H1 (cell line): ENCODE results near the gene IFNB1. TPM values are rescaled to one million over a fixed set of nuclear protein-coding genes. Genes with fewer than 3 reads are reported as not detected.

Experiments used
- CTCF ChIA-PET: fragments of 300-600 bp; sonication (Branson Sonifier 250); formaldehyde crosslinking; loops from one replicate; lab custom pipeline; 2021; ENCODE audit not compliant: partially characterized antibody; lab: Charles Lee
- POLR2A ChIA-PET: fragments of 300-600 bp; sonication (Branson Sonifier 250); formaldehyde crosslinking; loops from one replicate; lab custom pipeline; 2021; ENCODE audit warnings: inconsistent platforms; ENCODE audit not compliant: partially characterized antibody; lab: Charles Lee
- DNase-seq, 2 experiments: peaks; one replicate each; pipeline versions ENCODE4 v3.0.0 to v3.0.0-alpha.2; 2010 to 2022; ENCODE audit warnings: low spot score in 2 of 2, low read depth in 1 of 2, mixed read lengths in 1 of 2
- FAIRE-seq: peaks from 2 replicates; lab custom pipeline; 2011; peaks lifted over from hg19 to GRCh38; lab: Jason Lieb, UNC
- H2AFZ ChIP-seq: 2 replicates; pipeline ENCODE4 v1.8.1; 2012; ENCODE audit warnings: low read length, inconsistent platforms
- H2AK5ac ChIP-seq: 2 replicates; pipeline ENCODE4 v1.6.1; 2013; ENCODE audit warnings: low read depth, low read length
- H2BK120ac ChIP-seq: replicated peaks from 2 replicates; pipeline ENCODE3; 2013; ENCODE audit warnings: low read depth, low read length, inconsistent platforms
- H2BK12ac ChIP-seq: 2 replicates; pipeline ENCODE4 v1.6.1; 2013; ENCODE audit warnings: low read depth, low read length
- H2BK15ac ChIP-seq: 2 replicates; pipeline ENCODE4 v1.6.1; 2013; ENCODE audit warnings: low read length
- H2BK20ac ChIP-seq: 2 replicates; pipeline ENCODE4 v1.6.1; 2013; ENCODE audit warnings: low read length
- H2BK5ac ChIP-seq: 2 replicates; pipeline ENCODE4 v1.6.1; 2013; ENCODE audit warnings: low read depth, low read length
- H3K14ac ChIP-seq: 2 replicates; pipeline ENCODE4 v1.6.1; 2013; ENCODE audit warnings: inconsistent platforms; ENCODE audit not compliant: insufficient read length
- H3K18ac ChIP-seq: 2 replicates; pipeline ENCODE4 v1.6.1; 2013; ENCODE audit warnings: low read length; ENCODE audit errors: extremely low read depth
- H3K23ac ChIP-seq: 2 replicates; pipeline ENCODE4 v1.6.1; 2013; ENCODE audit warnings: inconsistent platforms; ENCODE audit not compliant: insufficient read length
- H3K23me2 ChIP-seq: 2 replicates; pipeline ENCODE4 v1.6.1; 2013; ENCODE audit warnings: low read depth, low read length
- H3K27ac ChIP-seq: 2 replicates; pipeline ENCODE4 v1.6.1; 2011; ENCODE audit warnings: low read depth, low read length, inconsistent platforms
- H3K27me3 ChIP-seq, 4 experiments: replicated peaks in 1 of 4; 1 replicate in 1 of 4; 2 replicates in 3 of 4; pipeline versions ENCODE4 v1.6.1 to v1.8.1; 2011 to 2013; ENCODE audit warnings: low read length in 3 of 4, mild to moderate bottlenecking in 3 of 4, inconsistent platforms in 2 of 4, mixed read lengths in 2 of 4, moderate library complexity in 1 of 4; ENCODE audit not compliant: control insufficient read depth in 3 of 4, insufficient read depth in 3 of 4; ENCODE audit errors: extremely low read depth in 1 of 4
- H3K36me3 ChIP-seq, 4 experiments: 2 replicates each; pipeline versions ENCODE4 v1.6.1 to v1.8.1; 2011 to 2013; ENCODE audit warnings: mild to moderate bottlenecking in 4 of 4, low read length in 3 of 4, moderate library complexity in 2 of 4, control low read depth in 1 of 4, inconsistent platforms in 1 of 4; ENCODE audit not compliant: insufficient read depth in 4 of 4, control insufficient read depth in 2 of 4
- H3K4ac ChIP-seq: replicated peaks from 2 replicates; pipeline ENCODE3; 2013; ENCODE audit warnings: low read length, low read depth, mixed read lengths, inconsistent platforms; ENCODE audit not compliant: insufficient read length
- H3K4me1 ChIP-seq, 4 experiments: replicated peaks in 1 of 4; 1 replicate in 1 of 4; 2 replicates in 3 of 4; pipeline versions ENCODE4 v1.6.1 to v1.8.1; 2011 to 2013; ENCODE audit warnings: low read length in 3 of 4, inconsistent platforms in 2 of 4, mixed read lengths in 1 of 4; ENCODE audit not compliant: insufficient read depth in 4 of 4, control insufficient read depth in 3 of 4
- H3K4me2 ChIP-seq, 2 experiments: 2 replicates each; pipeline versions ENCODE4 v1.6.1 to v1.8.1; 2011 to 2013; ENCODE audit warnings: low read depth in 2 of 2, low read length in 2 of 2, control low read depth in 1 of 2, inconsistent platforms in 1 of 2, mild to moderate bottlenecking in 1 of 2; ENCODE audit not compliant: insufficient read depth in 1 of 2
- H3K4me3 ChIP-seq, 4 experiments: fragments of 200-600, 300-600 bp in 1 of 4; sonication (generic), shearing (Covaris generic), sonication (Bioruptor Twin) in 1 of 4; 2 replicates each; pipeline versions ENCODE4 v1.5.1 to v1.8.1; 2011 to 2016; ENCODE audit warnings: low read length in 4 of 4, low read depth in 3 of 4, control low read depth in 2 of 4, inconsistent platforms in 2 of 4, mild to moderate bottlenecking in 2 of 4, mixed read lengths in 1 of 4, moderate library complexity in 1 of 4; ENCODE audit not compliant: insufficient read depth in 2 of 4; ENCODE audit errors: extremely low read depth in 1 of 4
- H3K56ac ChIP-seq: replicated peaks from 2 replicates; pipeline ENCODE3; 2013; ENCODE audit warnings: low read depth, mild to moderate bottlenecking, mixed read lengths, low read length, inconsistent platforms; ENCODE audit not compliant: insufficient read length
- H3K79me1 ChIP-seq: 2 replicates; pipeline ENCODE4 v1.6.1; 2013; ENCODE audit warnings: low read depth, low read length, control low read depth
- H3K79me2 ChIP-seq, 2 experiments: 2 replicates each; pipeline versions ENCODE4 v1.6.1 to v1.8.1; 2012 to 2013; ENCODE audit warnings: low read length in 2 of 2, mild to moderate bottlenecking in 2 of 2, inconsistent platforms in 1 of 2; ENCODE audit not compliant: insufficient read depth in 2 of 2, control insufficient read depth in 1 of 2
- H3K9ac ChIP-seq, 4 experiments: replicated peaks in 1 of 4; 1 replicate in 1 of 4; 2 replicates in 3 of 4; pipeline versions ENCODE4 v1.6.1 to v1.8.1; 2011 to 2013; ENCODE audit warnings: low read depth in 3 of 4, low read length in 3 of 4, control low read depth in 2 of 4, mild to moderate bottlenecking in 2 of 4, moderate library complexity in 2 of 4, inconsistent platforms in 1 of 4; ENCODE audit errors: extremely low read depth in 1 of 4
- H3K9me3 ChIP-seq, 2 experiments: 2 replicates each; pipeline versions ENCODE4 v1.6.1 to v1.8.1; 2012 to 2013; ENCODE audit warnings: mild to moderate bottlenecking in 2 of 2, moderate library complexity in 2 of 2, control low read depth in 1 of 2, inconsistent platforms in 1 of 2, low read depth in 1 of 2, low read length in 1 of 2, mixed read lengths in 1 of 2; ENCODE audit not compliant: insufficient read depth in 2 of 2
- H4K20me1 ChIP-seq, 2 experiments: replicated peaks in 1 of 2; 2 replicates each; pipeline versions ENCODE3 to v1.8.1; 2011 to 2013; ENCODE audit warnings: inconsistent platforms in 2 of 2, low read length in 2 of 2, mild to moderate bottlenecking in 1 of 2; ENCODE audit not compliant: insufficient read depth in 2 of 2, control insufficient read depth in 1 of 2
- H4K5ac ChIP-seq: 2 replicates; pipeline ENCODE4 v1.6.1; 2013; ENCODE audit warnings: low read length, low read depth, mixed read lengths, inconsistent platforms; ENCODE audit not compliant: insufficient read length
- H4K8ac ChIP-seq: 2 replicates; pipeline ENCODE4 v1.8.0; 2013; ENCODE audit warnings: mild to moderate bottlenecking, moderate library complexity, low read length, inconsistent platforms; ENCODE audit not compliant: insufficient read depth; ENCODE audit errors: extremely low read depth
- H4K91ac ChIP-seq: replicated peaks from 2 replicates; pipeline ENCODE3; 2013; ENCODE audit warnings: low read length, mixed read lengths, inconsistent platforms; ENCODE audit not compliant: insufficient read length
- CHD2 ChIP-seq: IDR thresholded peaks from 2 replicates; pipeline ENCODE4 v1.6.1; 2012; ENCODE audit warnings: low read length, improper control_type of control experiment
- E2F6 ChIP-seq: IDR thresholded peaks from 2 replicates; pipeline ENCODE4 v1.6.1; 2012; ENCODE audit warnings: inconsistent platforms
- EGR1 ChIP-seq: IDR thresholded peaks from 2 replicates; pipeline ENCODE4 v1.6.1; 2011; ENCODE audit warnings: low read depth, low read length, borderline replicate concordance
- HDAC2 ChIP-seq, 2 experiments: fragments of 300-600 bp in 1 of 2; sonication (generic) in 1 of 2; IDR thresholded peaks; 2 replicates each; pipeline ENCODE4 v1.6.1; 2011 to 2012; ENCODE audit warnings: low read depth in 2 of 2, low read length in 2 of 2, mild to moderate bottlenecking in 2 of 2, moderate library complexity in 2 of 2, borderline replicate concordance in 1 of 2, inconsistent platforms in 1 of 2
- JUN ChIP-seq: IDR thresholded peaks from 2 replicates; pipeline ENCODE4 v1.6.1; 2011; ENCODE audit warnings: low read depth, mild to moderate bottlenecking, improper control_type of control experiment, low read length
- POLR2A ChIP-seq, 2 experiments: IDR thresholded peaks; 1 replicate in 1 of 2; 2 replicates in 1 of 2; pipeline ENCODE4 v1.6.1; 2011; ENCODE audit warnings: low read depth in 2 of 2, low read length in 2 of 2, mild to moderate bottlenecking in 2 of 2; ENCODE audit errors: control extremely low read depth in 1 of 2
- SIN3A ChIP-seq, 2 experiments: IDR thresholded peaks in 1 of 2; conservative IDR thresholded peaks in 1 of 2; 2 replicates each; pipeline ENCODE4 v1.6.1; 2011 to 2012; ENCODE audit warnings: low read length in 2 of 2, improper control_type of control experiment in 1 of 2, low read depth in 1 of 2, mild to moderate bottlenecking in 1 of 2
- SP1 ChIP-seq: IDR thresholded peaks from 2 replicates; pipeline ENCODE4 v1.6.1; 2011; ENCODE audit warnings: low read depth, low read length
- SUZ12 ChIP-seq: fragments of 200-600 bp; sonication (generic); IDR thresholded peaks from 2 replicates; pipeline ENCODE4 v1.6.1; 2012; ENCODE audit warnings: mild to moderate bottlenecking, inconsistent platforms, low read length, moderate library complexity, mixed read lengths
- TAF1 ChIP-seq: IDR thresholded peaks from 2 replicates; pipeline ENCODE4 v1.6.1; 2011; ENCODE audit warnings: mild to moderate bottlenecking, low read depth, low read length
- TEAD4 ChIP-seq: IDR thresholded peaks from 2 replicates; pipeline ENCODE4 v1.6.1; 2012; ENCODE audit warnings: low read depth, low read length, inconsistent platforms, mixed read lengths
- ZNF274 ChIP-seq: IDR thresholded peaks from 2 replicates; pipeline ENCODE4 v1.7.0; 2012; ENCODE audit warnings: low read length, borderline replicate concordance; ENCODE audit errors: extremely low read depth
- WGBS, 2 experiments: shearing (Covaris generic) in 1 of 2; methylation state at CpG; one replicate each; pipeline versions ENCODE4 v1.1.6 to v1.1.7; 2013 to 2015; ENCODE audit warnings: low lambda C conversion rate in 2 of 2, mixed read lengths in 2 of 2, inconsistent platforms in 1 of 2, low coverage in 1 of 2, missing lambda C conversion rate in 1 of 2; ENCODE audit not compliant: insufficient replicate concordance in 2 of 2, insufficient coverage in 1 of 2, insufficient read length in 1 of 2; ENCODE audit errors: extremely low coverage in 1 of 2, missing lambda C conversion rate in 1 of 2; 5-methylcytosine and 5-hydroxymethylcytosine counted together
- polyA plus RNA-seq, 7 experiments: library from polyadenylated mRNA; depleted of rRNA in 3 of 7; stranded (reverse) in 5 of 7; unstranded in 2 of 7; fragments of >200 nt in 5 of 7; fragments of 200-250 nt in 2 of 7; gene quantifications; 1 replicate in 5 of 7; 2 replicates in 1 of 7; 4 replicates in 1 of 7; pipeline versions ENCODE4 v1.2.1 to v1.2.3, GENCODE V29; 2011 to 2013; ENCODE audit warnings: missing spikeins in 2 of 7, mixed read lengths in 2 of 7
- total RNA-seq: library from RNA; stranded (reverse); fragmentation: NEBNext Ultra II Directional; extraction: Animal tissue kit (Norgen Biotek cat#: 25700); gene quantifications from 2 replicates; pipeline ENCODE4 v1.2.1, GENCODE V29; 2021
- TF ChIP-seq, protein P1 (sequence below): IDR thresholded peaks from 2 replicates; pipeline ENCODE4 v1.6.1; 2011; ENCODE audit warnings: low read length, improper control_type of control experiment

The IFNB1 gene
- total and polyA plus RNA-seq, 2 of the 8 experiments (the other 6 are each of a cell fraction or from before 2014, with no cell fraction given): not detected

GRCh38 chr9:21114311-21114710, 36.6 kb upstream of the IFNB1 start:
- no peak overlapping the region for H2AFZ ChIP-seq
- no peak overlapping the region for H3K4me2 ChIP-seq
- ChIA-PET POLR2A (no interaction called here), CTCF (no interaction called here)
- 92% methylated on average over 2 of the region's 2 CpGs; no CpG with 5 or more reads in 1 of the 2 experiments for WGBS, 2 experiments
- no peak overlapping the region for H4K91ac ChIP-seq
- no peaks in the 10 kb centered on the region for H3K36me3 ChIP-seq
- H2BK15ac ChIP-seq: no peak overlapping the region
- H2AK5ac ChIP-seq: no peak overlapping the region
- no peaks in the 10 kb centered on the region for H3K23me2 ChIP-seq
- FAIRE-seq: no peak
- H3K79me2 ChIP-seq: no peaks in the 10 kb centered on the region
- H2BK120ac ChIP-seq: no peak overlapping the region
- no peak overlapping the region for H4K5ac ChIP-seq
- no peak overlapping the region for H3K4me3 ChIP-seq
- H2BK20ac ChIP-seq: no peak overlapping the region
- H3K4ac ChIP-seq: no peak overlapping the region
- no peak overlapping the region for H3K56ac ChIP-seq
- H4K20me1 ChIP-seq: no peaks in the 10 kb centered on the region
- H3K9me3 ChIP-seq: no peaks in the 10 kb centered on the region
- no peak overlapping the region for H3K27ac ChIP-seq
- H3K4me1 ChIP-seq: no peaks in the 10 kb centered on the region
- H3K9ac ChIP-seq: no peak overlapping the region
- no peak overlapping the region for H4K8ac ChIP-seq
- H3K18ac ChIP-seq: no peak overlapping the region
- H3K23ac ChIP-seq: no peak overlapping the region
- no peak overlapping the region for H3K14ac ChIP-seq
- H2BK5ac ChIP-seq: no peak overlapping the region
- DNase-seq: no peak
- no peak overlapping the region for H2BK12ac ChIP-seq
- no peaks in the 10 kb centered on the region for H3K27me3 ChIP-seq
- no peaks in the 10 kb centered on the region for H3K79me1 ChIP-seq
- no peak for TF ChIP-seq ZNF274
- TF ChIP-seq HDAC2 (IDR thresholded peaks at IDR 0.05; ENCODE audit: borderline replicate concordance in 1 of 2, low read depth in 2 of 2, low read length in 2 of 2): no peak
- no peak for TF ChIP-seq TEAD4
- TF ChIP-seq CHD2: no peak
- no peak for TF ChIP-seq SP1
- TF ChIP-seq POLR2A (IDR thresholded peaks at IDR 0.05; ENCODE audit: control extremely low read depth in 1 of 2, low read depth in 2 of 2, low read length in 2 of 2): no peak
- no peak for TF ChIP-seq SIN3A (conservative IDR thresholded peaks at IDR 0.05 in 1 of 2, IDR thresholded peaks at IDR 0.05 in 1 of 2; ENCODE audit: low read depth in 1 of 2, low read length in 2 of 2)
- TF ChIP-seq SUZ12: no peak
- no peak for TF ChIP-seq TAF1
- TF ChIP-seq E2F6: no peak
- no peak for TF ChIP-seq JUN
- TF ChIP-seq EGR1: no peak
- TF ChIP-seq, protein P1, sequence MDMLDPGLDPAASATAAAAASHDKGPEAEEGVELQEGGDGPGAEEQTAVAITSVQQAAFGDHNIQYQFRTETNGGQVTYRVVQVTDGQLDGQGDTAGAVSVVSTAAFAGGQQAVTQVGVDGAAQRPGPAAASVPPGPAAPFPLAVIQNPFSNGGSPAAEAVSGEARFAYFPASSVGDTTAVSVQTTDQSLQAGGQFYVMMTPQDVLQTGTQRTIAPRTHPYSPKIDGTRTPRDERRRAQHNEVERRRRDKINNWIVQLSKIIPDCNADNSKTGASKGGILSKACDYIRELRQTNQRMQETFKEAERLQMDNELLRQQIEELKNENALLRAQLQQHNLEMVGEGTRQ: no peak
